Activated naive CD4-positive, alpha-beta T cell treated with anti-CD3 and anti-CD28 coated beads, Interleukin-2, amount 50 U/mL, for 16 hours (primary cell): ENCODE results near the gene KIAA1549.
"Not testable (repeated sequence)": the region's sequence is repeated elsewhere in the genome, so short reads cannot be mapped to it uniquely, and the experiment has no call there.

Experiments used
- DNase-seq: peaks from one replicate; pipeline ENCODE4 v3.0.0-alpha.2; 2020

KIAA1549 gene

DNA sequence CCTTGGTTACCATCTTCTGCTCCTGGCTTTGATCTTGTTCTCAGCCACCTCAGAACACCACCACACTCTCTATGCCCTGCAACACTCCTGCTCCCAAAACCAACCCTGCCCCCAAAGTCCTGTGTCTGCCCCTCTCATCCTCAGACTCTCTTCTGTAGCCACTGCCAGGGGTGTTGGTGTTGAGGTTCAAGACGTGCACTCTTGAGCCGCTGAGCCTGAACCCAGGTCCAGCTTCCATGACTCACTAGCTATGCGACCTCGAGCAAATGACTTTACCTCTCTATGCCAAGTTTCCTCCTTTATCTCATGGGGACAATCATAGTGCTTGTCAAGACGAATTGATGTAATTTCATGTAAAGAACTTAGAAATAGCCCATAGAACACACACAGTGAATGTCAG is 182.4 kb downstream of the KIAA1549 start:
- no peak for DNase-seq

DNA sequence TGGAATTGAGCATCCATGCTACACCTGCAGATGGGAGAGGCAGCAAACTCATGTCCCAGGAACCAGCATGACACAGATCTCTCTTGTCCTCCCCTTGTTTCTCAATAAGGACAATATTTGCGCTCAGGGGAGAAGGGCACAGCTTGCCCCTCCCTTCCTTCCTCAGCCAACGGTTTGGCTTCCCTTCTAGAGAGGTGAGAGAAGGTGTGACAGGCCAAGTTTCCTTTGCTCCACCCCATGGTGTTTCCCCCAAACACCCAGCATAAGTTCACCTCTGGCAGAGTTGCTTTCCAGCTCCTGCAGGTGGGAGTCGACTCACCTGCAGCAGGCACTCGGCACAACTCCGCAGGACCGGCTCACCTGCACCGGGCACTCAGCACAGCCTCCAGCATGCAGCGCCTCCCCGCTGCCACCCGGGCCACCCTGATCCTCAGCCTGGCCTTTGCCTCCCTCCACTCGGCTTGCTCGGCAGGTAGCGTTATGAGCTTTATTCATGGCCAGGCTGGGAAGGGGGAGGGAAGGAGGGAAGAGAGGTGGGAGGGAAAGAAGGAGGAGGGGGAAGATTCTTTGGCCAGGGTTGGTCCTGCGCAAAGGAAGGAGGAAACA is 183.4 kb downstream of the KIAA1549 start, which contains the start of the genes ATP6V0A4 and TMEM213:
Gene ATP6V0A4, minus strand, starts transcription at position 482 of the 606 bp plus-strand sequence. CDS start 26,949 bp downstream, outside the sequence.
Gene TMEM213, plus strand, starts transcription at position 280 of the 606 bp plus-strand sequence. Its CDS starts 111 bp downstream, at position 391.
- no peak for DNase-seq

DNA sequence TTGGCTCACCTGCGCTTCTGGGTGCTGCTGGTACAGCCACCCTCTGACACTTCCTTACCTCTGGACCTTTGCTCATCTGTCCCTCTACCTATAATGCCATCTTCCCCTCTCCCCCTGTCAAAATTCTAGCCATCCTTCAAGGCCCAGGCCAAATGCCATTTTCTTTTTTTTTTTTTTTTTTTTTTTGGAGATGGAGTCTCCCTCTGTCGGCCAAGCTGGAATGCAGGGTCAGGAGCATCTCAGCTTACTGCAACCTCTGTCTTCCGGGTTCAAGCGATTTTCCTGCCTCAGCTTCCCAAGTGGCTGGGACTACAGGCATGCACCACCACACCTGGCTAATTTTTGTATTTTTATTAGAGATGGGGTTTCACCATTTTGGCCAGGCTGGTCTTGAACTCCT is 184.1 kb downstream of the KIAA1549 start:
- not testable (repeated sequence) for DNase-seq

DNA sequence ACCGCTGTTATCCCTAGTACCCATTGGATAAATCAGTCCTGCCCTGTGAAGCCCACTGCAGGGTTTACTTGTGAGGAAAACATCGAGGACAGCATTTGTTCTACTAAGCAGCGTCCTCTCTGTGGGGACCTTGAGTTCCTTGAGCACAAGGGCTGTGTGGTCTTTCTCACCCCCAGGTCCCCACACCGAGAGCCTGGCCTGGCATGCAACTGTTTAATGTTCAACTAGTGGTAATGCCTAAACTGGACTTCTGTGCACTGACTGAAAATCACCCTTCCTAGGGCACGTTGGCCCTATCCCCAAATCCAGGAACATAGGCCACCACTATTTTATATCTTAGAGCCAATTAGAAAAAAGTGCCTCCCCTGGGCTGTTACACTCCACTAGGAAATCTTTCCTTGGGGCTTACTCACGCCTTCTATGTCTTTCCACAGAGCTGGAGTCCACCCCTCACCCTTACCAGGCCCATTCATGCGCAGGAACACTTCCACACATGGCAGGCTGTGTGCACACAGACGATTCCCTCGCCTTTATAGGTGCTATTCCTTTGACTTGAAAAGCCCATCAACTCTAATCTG is 185.1 kb downstream of the KIAA1549 start:
- no peak for DNase-seq

DNA sequence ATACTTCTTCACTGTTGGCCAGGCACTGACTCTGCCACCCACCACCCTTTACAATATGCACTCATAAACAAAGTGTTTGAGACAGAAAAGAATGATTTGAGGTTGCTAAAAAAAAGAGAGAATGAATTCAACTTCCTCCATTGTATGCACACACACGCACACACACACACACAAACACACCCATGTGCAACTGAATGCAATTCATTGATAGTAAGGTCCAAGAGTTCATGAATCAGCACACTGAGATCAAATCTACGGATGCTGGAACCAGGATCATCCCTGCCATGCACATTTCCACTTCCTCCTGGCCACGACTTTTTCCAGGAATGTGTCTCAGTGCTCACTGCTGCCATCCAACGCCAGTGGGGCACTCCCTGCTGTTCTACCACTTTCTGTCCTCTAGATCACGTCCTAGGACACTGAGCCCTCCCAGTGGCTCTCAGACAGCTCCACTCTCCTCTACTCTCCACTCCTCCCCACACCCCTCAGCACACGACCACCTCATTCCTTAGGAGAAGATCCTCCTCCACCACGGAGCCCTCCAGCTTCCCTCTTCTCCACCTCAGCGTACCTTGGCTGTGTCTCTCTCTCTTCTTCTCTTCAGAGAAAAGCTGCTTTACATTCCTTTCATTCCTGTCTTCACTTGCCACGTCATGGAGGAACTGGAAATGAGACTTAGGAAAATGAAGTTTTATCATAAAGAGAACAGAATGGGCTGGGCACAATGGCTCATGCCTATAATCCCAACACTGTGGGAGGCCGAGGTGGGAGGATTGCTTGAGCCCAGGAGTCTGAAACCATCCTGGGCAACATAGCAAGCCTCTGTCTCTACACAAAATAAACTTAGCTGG is 195.4 kb downstream of the KIAA1549 start:
- no peak for DNase-seq

DNA sequence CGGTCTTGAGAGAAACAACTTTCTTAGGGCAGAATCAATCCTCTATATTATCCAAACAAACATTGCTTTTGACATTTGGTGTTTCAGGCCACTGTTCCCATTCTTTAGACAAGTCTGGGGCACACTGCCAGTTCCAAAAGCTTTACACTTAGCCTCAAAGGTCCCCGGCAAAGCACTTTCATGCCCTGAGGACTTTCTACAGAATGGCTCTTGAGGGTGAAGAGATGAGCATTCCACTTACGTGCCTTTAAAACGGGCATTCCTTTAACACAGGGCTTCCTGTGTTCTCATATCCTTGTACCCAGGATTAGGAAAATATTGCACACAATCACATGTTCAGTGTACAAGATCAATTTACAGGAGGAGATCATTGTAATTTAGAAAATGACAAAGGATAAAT is 196.5 kb downstream of the KIAA1549 start:
- DNase-seq = no peak
